ENCODE results near the gene CCDC9.
A peak's percentile ranks its signal among the peaks of the same experiment; 100 is the strongest.
"Not testable (repeated sequence)": the region's sequence is repeated elsewhere in the genome, so short reads cannot be mapped to it uniquely, and the experiment has no call there.

The CCDC9 gene

GRCh38 chr19:47261946-47262793, 5.8 kb downstream of the CCDC9 start:
- not testable (repeated sequence) for DNase-seq (ENCODE audit: low read depth)

DNA sequence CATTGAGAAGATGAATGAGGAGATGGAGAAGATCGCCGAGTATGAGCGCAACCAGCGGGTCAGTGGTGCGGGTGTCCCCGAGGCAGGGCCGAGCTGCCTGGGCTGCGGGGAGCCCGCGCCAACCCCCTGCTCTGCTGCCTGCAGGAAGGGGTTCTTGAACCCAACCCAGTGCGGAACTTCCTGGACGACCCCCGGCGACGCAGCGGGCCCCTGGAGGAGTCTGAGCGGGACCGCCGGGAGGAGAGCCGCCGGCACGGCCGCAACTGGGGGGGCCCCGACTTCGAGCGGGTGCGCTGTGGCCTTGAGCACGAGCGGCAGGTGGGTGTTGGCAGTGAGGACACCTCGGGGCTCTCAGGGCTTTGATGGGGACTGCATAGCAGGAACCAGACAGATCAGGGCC, 8.3 kb downstream of the CCDC9 start:
- DNase-seq (ENCODE audit: low read depth): no peak

DNA sequence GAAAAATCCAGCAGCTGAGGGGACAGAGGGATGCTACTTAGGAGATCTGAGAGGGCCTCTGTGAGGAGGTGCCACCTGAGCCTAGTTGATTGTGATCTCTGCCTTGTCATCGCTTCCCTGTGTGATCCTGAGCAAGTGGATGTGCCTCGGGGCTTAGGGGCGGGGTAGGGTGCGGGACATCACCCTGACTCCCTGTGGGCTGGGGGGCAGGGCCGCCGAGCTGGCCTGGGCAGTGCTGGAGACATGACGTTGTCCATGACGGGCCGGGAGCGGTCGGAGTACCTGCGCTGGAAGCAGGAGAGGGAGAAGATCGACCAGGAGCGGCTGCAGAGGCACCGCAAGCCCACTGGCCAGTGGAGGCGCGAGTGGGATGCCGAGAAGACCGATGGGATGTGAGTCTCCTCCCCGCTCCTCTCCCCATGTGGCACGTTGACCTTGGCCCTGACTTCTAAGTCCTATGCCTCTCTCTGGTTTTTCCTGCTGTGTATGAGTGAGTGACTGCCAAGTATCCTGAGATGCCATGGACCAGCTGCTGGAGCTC, 10.1 kb downstream of the CCDC9 start:
- DNase-seq (ENCODE audit: low read depth): no peak

GRCh38 chr19:47267350-47267759, 11.0 kb downstream of the CCDC9 start:
- DNase-seq (ENCODE audit: low read depth): no peak

DNA sequence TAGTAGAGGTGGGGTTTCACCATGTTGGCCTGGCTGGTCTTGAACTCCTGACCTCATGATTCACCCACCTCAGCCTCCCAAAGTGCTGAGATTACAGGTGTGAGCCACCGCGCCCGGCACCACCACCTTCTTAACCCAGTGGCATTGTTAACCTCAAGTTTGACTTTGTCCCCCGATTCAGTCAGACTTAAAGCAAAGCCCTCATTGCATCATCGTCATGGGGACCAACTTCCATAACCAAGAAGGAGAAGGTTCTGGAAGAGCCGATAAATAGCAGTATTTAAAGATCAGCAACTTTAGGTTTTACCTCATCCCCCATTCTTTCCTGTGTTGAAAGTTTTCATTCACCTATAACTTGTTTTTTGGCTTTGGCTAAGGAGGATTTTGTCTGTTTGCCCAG, 11.7 kb downstream of the CCDC9 start:
- no peak for DNase-seq (ENCODE audit: low read depth)

DNA sequence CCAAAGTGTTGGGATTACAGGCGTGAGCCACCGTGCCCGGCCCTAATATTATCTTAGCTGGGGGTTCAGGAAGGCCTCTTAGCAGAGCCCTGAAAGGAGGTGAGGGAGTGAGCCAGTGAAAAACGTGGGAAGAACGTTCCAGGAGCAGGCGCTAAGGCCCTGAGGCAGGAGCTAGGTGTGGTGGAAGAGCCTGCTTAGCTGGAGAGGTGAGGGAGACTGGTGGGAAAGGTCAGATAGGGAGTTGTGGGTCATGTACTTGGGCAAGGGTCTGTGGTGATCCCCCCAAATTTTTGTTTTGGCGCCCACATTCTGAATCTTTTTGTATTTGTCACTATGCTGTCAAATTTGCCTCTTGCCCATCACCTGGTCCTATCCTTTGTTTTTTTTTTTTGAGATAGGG, 13.3 kb downstream of the CCDC9 start:
- no peak for DNase-seq (ENCODE audit: low read depth)

DNA sequence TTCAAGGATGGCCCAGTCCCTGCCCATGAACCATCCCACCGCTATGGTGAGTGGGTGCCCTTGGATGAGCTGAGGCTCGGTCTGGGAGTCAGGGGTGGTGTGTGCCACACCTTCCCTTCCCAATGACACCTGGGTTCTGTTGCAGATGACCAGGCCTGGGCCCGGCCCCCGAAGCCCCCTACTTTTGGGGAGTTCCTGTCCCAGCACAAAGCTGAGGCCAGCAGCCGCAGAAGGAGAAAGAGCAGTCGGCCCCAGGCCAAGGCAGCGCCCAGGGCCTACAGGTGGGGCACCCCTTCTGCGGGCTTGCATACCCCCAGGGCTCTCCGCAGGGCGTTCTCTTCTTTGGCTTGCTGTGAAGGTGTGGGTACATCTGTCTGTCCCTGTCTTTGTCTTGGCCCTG, 14.1 kb downstream of the CCDC9 start:
- no peak for DNase-seq (ENCODE audit: low read depth)

GRCh38 chr19:47271949-47272348, 15.6 kb downstream of the CCDC9 start:
- no peak for DNase-seq (ENCODE audit: low read depth)

GRCh38 chr19:47272448-47273312, 16.4 kb downstream of the CCDC9 start:
- no peak for DNase-seq (ENCODE audit: low read depth)

- DNase-seq (ENCODE audit: low read depth): peak; percentile 91
Observed at GRCh38 chr19:47273313-47274070, 17.2 kb downstream of the CCDC9 start.

- peak; percentile 91 for DNase-seq (ENCODE audit: low read depth)
Observed at GRCh38 chr19:47274071-47274890, 18.0 kb downstream of the CCDC9 start, which contains the start of gene INAFM1. Gene INAFM1, plus strand, starts transcription at chr19:47274885. Its CDS starts 35 bp downstream, at chr19:47274920.

DNA sequence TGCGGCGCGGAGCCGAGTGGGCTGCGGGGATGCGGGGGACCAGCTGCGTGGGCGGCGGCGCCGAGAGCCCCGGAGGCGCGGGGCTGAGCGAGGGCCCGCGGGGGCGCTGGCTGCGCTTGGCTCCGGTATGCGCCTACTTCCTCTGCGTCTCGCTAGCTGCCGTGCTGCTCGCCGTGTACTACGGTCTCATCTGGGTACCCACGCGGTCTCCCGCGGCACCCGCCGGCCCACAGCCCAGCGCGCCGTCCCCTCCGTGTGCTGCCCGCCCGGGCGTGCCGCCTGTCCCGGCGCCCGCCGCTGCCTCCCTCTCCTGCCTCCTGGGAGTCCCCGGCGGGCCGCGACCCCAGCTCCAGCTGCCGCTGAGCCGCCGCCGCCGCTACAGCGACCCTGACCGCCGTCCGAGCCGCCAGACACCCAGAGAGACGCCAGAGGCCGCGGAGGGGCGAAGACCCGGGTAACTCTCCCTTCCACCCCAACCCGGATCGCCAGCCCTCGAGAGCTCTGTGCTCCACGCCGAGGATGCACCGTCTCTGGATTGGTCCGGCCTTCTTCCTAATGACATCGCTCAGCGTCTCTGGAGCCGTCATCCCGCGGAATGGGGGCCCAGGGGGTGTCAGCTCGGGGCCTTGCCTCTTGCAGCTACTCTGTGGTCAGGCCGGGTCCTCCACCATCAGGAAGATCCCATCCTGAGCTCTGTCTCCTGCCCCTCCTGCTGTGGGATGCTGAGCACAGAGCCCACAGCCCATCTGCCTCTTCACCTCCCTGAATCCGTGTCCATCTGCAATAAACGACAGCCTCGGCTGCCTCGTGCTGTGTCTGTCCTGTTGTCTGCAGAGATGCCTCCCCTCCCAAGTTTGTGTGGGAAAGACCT, 18.8 kb downstream of the CCDC9 start:
- DNase-seq (ENCODE audit: low read depth): no peak

- no peak for DNase-seq (ENCODE audit: low read depth)
Observed at GRCh38 chr19:47275791-47276461, 19.6 kb downstream of the CCDC9 start.

- not testable (repeated sequence) for DNase-seq (ENCODE audit: low read depth)
Observed at GRCh38 chr19:47276513-47276912, 20.2 kb downstream of the CCDC9 start.

DNA sequence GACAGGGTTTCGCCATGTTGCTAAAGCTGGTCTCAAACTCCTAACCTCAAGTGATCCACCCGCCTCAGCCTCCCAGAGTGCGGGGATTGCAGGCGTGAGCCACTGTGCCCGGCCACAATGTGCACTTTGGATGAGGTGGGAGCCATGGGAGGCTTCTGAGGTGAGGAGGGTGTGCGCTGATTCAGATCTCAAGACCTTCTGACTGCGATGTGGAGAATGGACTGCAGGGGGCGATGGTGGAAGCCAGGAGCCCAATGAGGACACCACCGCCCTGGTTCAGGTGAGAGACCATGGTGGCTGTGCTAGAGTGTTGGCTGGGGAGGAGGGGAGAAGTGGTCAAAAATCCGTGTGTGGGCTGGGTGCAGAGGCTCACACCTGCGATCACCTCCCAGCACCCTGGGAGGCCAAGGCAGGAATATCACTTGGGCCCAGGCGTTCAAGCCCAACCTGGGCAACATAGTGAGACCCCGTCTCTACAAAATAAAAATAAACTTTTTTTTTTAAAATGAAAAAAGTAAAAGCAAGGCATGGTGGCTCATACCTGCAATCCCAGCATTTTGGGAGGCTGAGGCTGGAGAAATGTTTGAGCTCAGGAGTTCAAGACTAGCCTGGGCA, 24.0 kb downstream of the CCDC9 start:
- no peak for DNase-seq (ENCODE audit: low read depth)

- no peak for DNase-seq (ENCODE audit: low read depth)
Observed at GRCh38 chr19:47283405-47284059, 27.2 kb downstream of the CCDC9 start.

- DNase-seq (ENCODE audit: low read depth): peak; percentile 48
Observed at GRCh38 chr19:47284324-47284899, 28.1 kb downstream of the CCDC9 start.

DNA sequence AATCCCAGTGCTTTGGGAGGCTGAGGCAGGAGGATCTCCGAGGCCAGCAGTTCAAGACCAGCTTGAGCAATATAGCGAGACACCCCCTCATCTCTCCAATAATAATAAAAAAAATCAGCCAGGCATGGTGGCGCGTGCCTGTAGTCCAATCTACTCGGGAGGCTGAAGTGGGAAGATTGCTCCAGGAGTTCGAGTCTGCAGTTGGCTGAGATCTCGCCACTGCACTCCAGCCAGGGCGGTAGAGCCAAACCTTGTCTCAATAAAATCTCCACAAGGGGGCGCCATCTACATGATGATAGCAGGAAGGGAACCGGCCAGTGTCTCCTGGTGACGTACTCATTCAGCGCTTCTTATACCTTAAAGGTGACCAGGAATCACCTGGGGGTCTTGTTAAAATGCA, 39.7 kb downstream of the CCDC9 start:
- DNase-seq (ENCODE audit: low read depth): peak; percentile 63
